Astrocyte (in vitro differentiated cells and primary cell): ENCODE measurements around the gene UQCR11.

Source experiments
- CTCF ChIP-seq: IDR thresholded peaks from 2 replicates; pipeline ENCODE4 v1.5.1; 2011; ENCODE audit warnings: low read depth, mild to moderate bottlenecking, inconsistent platforms, low read length, moderate library complexity; ENCODE audit not compliant: insufficient read depth
- EZH2 ChIP-seq: IDR thresholded peaks from 2 replicates; pipeline ENCODE4 v1.6.1; 2012; ENCODE audit warnings: mild to moderate bottlenecking, low read length, inconsistent platforms; ENCODE audit not compliant: insufficient read depth

DNA sequence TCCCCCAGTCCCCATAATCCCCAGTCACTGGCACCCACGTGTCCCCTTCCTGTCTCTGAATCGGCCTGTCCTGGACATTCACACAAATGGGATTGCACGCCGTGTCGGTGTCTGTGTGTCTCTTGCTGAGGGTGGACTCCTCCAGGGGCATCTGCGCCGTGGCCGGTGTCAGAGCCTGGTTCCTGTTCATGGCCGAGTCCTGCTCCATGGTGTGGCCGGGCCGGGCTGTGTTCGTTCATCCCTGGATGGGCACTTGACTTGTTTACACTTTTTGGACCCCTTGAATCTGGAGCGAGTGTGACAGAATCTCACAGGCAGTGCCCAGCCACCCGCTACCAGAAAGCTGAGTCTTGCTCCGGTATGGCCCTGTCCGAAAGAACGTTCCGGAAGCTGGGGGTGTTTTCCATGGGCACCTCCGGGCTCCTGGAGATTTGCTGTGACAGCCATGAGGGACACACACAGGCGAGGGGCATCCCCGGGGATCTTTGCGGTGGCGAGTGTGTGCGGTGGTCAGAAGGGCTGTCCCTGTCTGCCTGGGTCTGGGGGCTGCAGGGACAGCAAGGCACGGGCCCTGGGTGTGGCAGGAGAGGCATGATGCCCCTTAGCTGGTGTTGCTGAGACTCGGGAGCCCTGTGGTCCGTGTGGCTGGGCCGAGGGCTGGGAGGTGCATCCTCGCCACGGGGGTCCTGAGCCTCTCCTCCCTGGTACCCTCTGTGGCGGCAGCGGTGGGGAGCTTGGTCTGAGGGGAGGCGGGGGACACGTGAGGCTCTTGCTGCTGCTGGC, 30.7 kb downstream of the UQCR11 start:
- TF ChIP-seq CTCF (no peak), EZH2 (no peak)
